MM.1S (cell line): ENCODE measurements around the gene SLC45A1.

Source experiments
- DNase-seq: peaks from one replicate; pipeline ENCODE4 v3.0.0-alpha.2; 2015
- H2AFZ ChIP-seq: fragments of 300-600 bp; sonication (generic); 2 replicates; pipeline ENCODE4 v1.6.0; 2016; ENCODE audit warnings: antibody characterized with exemption, low read length
- H3F3A ChIP-seq: fragments of 300-600 bp; sonication (generic); 2 replicates; pipeline ENCODE4 v1.6.1; 2016; ENCODE audit warnings: mild to moderate bottlenecking, antibody characterized with exemption, low read length, moderate library complexity, mixed read lengths; ENCODE audit not compliant: insufficient read depth
- H3K27ac ChIP-seq: fragments of 300-600 bp; sonication (generic); 2 replicates; pipeline ENCODE4 v1.5.1; 2016; ENCODE audit warnings: mild to moderate bottlenecking, low read length
- H3K27me3 ChIP-seq: fragments of 300-600 bp; sonication (generic); replicated peaks from 2 replicates; pipeline ENCODE4 v1.6.0; 2016; ENCODE audit warnings: low read length; ENCODE audit not compliant: insufficient read depth
- H3K36me3 ChIP-seq: fragments of 300-600 bp; sonication (generic); replicated peaks from 2 replicates; pipeline ENCODE4 v1.6.1; 2016; ENCODE audit warnings: mild to moderate bottlenecking, low read length, mixed read lengths; ENCODE audit not compliant: insufficient read depth
- H3K4me1 ChIP-seq: fragments of 300-600 bp; sonication (generic); 2 replicates; pipeline ENCODE4 v1.6.1; 2016; ENCODE audit warnings: low read length, mixed read lengths
- H3K4me2 ChIP-seq: fragments of 300-600 bp; sonication (generic); 2 replicates; pipeline ENCODE4 v1.6.0; 2016; ENCODE audit warnings: low read depth, low read length
- H3K4me3 ChIP-seq: fragments of 300-600 bp; sonication (generic); 2 replicates; pipeline ENCODE4 v1.5.1; 2016; ENCODE audit warnings: low read length, mixed read lengths
- H3K79me2 ChIP-seq: fragments of 300-600 bp; sonication (generic); 2 replicates; pipeline ENCODE4 v1.6.1; 2016; ENCODE audit warnings: mixed run types, low read length, mixed read lengths
- H3K9ac ChIP-seq: fragments of 300-600 bp; sonication (generic); 2 replicates; pipeline ENCODE4 v1.6.1; 2016; ENCODE audit warnings: low read length, mixed read lengths
- H3K9me2 ChIP-seq: fragments of 300-600 bp; sonication (generic); replicated peaks from 2 replicates; pipeline ENCODE4 v1.6.1; 2016; ENCODE audit warnings: mild to moderate bottlenecking, low read length, mixed read lengths; ENCODE audit not compliant: insufficient read depth
- H3K9me3 ChIP-seq: fragments of 300-600 bp; sonication (generic); replicated peaks from 2 replicates; pipeline ENCODE4 v1.6.1; 2016; ENCODE audit warnings: mild to moderate bottlenecking, low read length, mixed read lengths; ENCODE audit not compliant: insufficient read depth
- H4K20me1 ChIP-seq: fragments of 300-600 bp; sonication (generic); 2 replicates; pipeline ENCODE4 v1.6.1; 2016; ENCODE audit warnings: mild to moderate bottlenecking, low read length, moderate library complexity, mixed read lengths; ENCODE audit not compliant: insufficient read depth
- EZH2 ChIP-seq: fragments of 300-600 bp; sonication (generic); optimal IDR thresholded peaks from 2 replicates; pipeline ENCODE3; 2017; ENCODE audit warnings: low read depth, mild to moderate bottlenecking, antibody characterized with exemption, low read length, mixed read lengths
- EZH2phosphoT487 ChIP-seq: fragments of 300-600 bp; sonication (generic); IDR thresholded peaks from 2 replicates; pipeline ENCODE4 v1.6.1; 2018; ENCODE audit warnings: antibody characterized with exemption, low read length
- TF ChIP-seq, protein P1 (sequence below): fragments of 300-600 bp; sonication (generic); IDR thresholded peaks from 2 replicates; pipeline ENCODE4 v1.5.1; 2016; ENCODE audit warnings: antibody characterized with exemption, low read length, mixed read lengths

SLC45A1 gene

DNA sequence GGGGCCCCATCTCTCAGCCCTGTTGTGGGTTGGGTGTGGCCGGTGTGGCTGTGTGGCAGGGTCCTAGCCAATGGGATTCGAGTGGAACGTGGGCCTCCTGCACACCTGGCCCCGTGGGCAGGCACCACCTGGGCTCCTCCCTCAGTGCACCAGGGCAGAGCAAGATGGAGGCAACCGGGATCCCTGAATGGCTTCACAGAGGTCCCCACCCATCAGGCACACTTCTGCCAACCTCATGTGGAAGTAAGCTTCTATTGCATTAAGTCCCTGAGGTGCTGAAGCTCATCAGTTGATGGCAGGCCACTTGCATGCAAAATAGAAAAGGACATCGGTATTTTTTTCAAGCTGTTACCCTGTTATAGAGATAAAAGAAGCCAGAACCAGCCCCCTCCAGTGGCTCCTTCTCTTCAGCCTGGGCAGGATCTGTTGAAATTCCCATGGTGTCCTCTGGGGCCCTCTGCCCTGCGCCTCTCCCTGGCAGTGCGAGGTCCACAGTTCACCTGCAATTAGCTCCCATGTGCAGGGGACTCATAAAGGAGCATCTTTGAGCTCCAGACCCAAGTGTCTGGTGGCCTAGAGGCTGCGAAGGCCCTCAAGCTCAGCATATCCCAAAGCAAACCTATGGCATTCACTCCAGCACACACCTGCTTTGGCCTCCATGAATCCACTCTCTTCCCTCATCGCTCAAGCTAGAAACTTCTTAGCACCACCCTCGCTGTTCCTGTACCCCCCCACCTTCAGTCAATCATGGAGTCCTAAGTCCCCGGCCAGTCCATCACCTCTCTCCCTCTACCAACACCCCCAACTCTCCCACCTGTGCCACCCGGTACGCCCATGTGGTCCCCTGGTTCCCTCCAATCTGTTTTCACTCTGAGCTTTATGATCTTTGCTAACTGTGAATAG lies 2.1 kb upstream of the SLC45A1 start:
- Histone ChIP-seq H3K9ac (no peak overlapping the region), H3K79me2 (no peaks in the 10 kb centered on the region), H3K9me3 (no peaks in the 10 kb centered on the region), H3K27ac (no peak overlapping the region), H3K4me2 (no peak overlapping the region), H3K4me3 (no peak overlapping the region), H3K4me1 (no peaks in the 10 kb centered on the region), H4K20me1 (no peaks in the 10 kb centered on the region), H2AFZ (no peak overlapping the region), H3K36me3 (no peaks in the 10 kb centered on the region), H3K27me3 (peaks cover 77% of the 10 kb centered on the region), H3F3A (no peaks in the 10 kb centered on the region), H3K9me2 (no peaks in the 10 kb centered on the region)
- no peak for DNase-seq
- TF ChIP-seq EZH2phosphoT487 (no peak), EZH2 (no peak)
- TF ChIP-seq, protein P1, sequence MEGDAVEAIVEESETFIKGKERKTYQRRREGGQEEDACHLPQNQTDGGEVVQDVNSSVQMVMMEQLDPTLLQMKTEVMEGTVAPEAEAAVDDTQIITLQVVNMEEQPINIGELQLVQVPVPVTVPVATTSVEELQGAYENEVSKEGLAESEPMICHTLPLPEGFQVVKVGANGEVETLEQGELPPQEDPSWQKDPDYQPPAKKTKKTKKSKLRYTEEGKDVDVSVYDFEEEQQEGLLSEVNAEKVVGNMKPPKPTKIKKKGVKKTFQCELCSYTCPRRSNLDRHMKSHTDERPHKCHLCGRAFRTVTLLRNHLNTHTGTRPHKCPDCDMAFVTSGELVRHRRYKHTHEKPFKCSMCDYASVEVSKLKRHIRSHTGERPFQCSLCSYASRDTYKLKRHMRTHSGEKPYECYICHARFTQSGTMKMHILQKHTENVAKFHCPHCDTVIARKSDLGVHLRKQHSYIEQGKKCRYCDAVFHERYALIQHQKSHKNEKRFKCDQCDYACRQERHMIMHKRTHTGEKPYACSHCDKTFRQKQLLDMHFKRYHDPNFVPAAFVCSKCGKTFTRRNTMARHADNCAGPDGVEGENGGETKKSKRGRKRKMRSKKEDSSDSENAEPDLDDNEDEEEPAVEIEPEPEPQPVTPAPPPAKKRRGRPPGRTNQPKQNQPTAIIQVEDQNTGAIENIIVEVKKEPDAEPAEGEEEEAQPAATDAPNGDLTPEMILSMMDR, result no peak

DNA sequence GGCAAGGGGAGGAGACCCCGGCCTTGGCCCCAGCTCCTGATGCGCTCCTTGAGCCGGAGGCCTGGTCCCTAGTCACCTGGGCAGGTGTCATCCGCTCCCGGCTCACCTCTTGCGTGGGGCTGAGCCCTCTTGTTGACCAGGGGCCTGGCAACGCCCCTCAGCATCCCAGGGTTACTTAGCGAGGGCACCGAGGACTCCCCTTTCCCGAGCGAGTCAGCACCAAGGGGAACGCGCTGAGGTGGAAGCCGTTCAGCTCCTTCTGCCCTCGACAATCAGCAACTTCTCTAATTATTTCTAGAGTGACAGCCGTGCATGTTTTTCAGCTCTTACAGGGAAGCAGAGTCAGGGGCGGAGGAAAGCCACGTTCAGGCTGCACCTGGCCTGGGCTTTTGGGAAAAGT lies 522 bp downstream of the SLC45A1 start:
- Histone ChIP-seq H3K4me2 (no peak overlapping the region), H2AFZ (no peak overlapping the region)

DNA sequence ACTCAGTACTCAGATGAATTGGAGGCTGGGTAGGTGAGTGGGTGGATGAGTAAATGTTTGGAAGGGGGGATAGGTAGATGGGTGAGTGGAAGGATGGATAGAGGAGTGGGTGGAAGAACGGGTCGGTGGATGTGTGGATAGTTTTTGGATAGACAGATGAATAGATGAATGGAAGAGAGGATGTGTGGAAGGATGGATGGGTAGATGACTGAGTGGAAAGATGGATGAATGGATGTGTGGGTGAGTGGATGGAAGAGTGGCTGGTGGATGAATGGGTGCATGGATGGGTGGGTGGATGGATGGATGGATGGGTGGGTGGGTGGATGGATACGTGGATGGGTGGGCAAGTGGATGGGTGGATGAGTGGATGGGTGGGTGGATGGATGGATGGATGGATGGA lies 3.7 kb downstream of the SLC45A1 start:
- H3K79me2 ChIP-seq, result no peaks in the 10 kb centered on the region
- H2AFZ ChIP-seq, result no peak overlapping the region
- DNase-seq, result no peak
- H3K27me3 ChIP-seq, result peaks cover 80% of the 10 kb centered on the region
- TF ChIP-seq, protein P1, result no peak
- no peak overlapping the region for H3K4me2 ChIP-seq
- no peak overlapping the region for H3K9ac ChIP-seq
- no peaks in the 10 kb centered on the region for H3K9me3 ChIP-seq
- no peak overlapping the region for H3K27ac ChIP-seq
- H4K20me1 ChIP-seq, result no peaks in the 10 kb centered on the region
- no peaks in the 10 kb centered on the region for H3F3A ChIP-seq
- no peak overlapping the region for H3K4me3 ChIP-seq
- H3K4me1 ChIP-seq, result no peaks in the 10 kb centered on the region
- no peaks in the 10 kb centered on the region for H3K9me2 ChIP-seq
- H3K36me3 ChIP-seq, result no peaks in the 10 kb centered on the region

More for the DNA sequence above, 522 bp downstream of the SLC45A1 start:
- Histone ChIP-seq H3K9ac (no peak overlapping the region), H3F3A (no peaks in the 10 kb centered on the region), H3K27me3 (peaks cover 80% of the 10 kb centered on the region), H3K9me2 (no peaks in the 10 kb centered on the region), H3K4me3 (no peak overlapping the region), H4K20me1 (no peaks in the 10 kb centered on the region), H3K27ac (no peak overlapping the region), H3K4me1 (no peaks in the 10 kb centered on the region), H3K9me3 (no peaks in the 10 kb centered on the region), H3K79me2 (no peaks in the 10 kb centered on the region), H3K36me3 (no peaks in the 10 kb centered on the region)
- DNase-seq, result no peak
- TF ChIP-seq EZH2phosphoT487, result no peak
- TF ChIP-seq, protein P1, result no peak
